GM19468 (cell line): ENCODE data around the gene ACSL3.

ENCODE experiments used
- ATAC-seq: cut with Tn5 transposase; IDR thresholded peaks from one replicate; pipeline ENCODE4 v1.9.1; 2021; ENCODE audit warnings: mild to moderate bottlenecking, moderate library complexity, moderate number of reproducible peaks; ENCODE audit not compliant: unreplicated experiment; ENCODE audit errors: extremely low read depth

ACSL3 gene

DNA sequence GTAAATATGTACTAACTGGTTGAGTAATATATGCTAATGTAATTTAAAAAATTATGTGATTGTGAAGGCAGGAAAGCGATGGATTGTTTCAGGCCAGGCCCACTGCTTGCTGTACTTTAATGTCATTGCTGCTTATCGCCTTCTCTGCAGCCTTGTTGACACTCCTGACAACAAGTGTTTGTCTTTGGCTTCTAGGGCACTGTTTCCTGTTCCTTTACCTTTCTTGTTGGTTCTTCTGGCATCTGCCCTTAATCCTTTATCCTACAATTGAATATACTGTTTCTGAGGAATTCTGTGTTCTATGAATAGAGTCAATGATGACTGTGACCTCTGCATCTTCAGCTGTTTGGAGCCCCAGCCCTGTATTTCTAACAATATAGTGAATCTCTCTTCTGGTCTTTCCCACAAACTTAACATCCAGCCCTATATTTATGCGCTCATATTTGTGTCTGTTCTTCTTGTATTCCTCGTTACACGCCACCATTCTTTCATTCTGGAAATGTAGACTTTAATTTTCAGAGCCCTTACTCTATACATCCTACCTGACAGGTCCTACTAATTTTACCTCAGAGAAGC, 17.6 kb downstream of the ACSL3 start:
- no peak for ATAC-seq

DNA sequence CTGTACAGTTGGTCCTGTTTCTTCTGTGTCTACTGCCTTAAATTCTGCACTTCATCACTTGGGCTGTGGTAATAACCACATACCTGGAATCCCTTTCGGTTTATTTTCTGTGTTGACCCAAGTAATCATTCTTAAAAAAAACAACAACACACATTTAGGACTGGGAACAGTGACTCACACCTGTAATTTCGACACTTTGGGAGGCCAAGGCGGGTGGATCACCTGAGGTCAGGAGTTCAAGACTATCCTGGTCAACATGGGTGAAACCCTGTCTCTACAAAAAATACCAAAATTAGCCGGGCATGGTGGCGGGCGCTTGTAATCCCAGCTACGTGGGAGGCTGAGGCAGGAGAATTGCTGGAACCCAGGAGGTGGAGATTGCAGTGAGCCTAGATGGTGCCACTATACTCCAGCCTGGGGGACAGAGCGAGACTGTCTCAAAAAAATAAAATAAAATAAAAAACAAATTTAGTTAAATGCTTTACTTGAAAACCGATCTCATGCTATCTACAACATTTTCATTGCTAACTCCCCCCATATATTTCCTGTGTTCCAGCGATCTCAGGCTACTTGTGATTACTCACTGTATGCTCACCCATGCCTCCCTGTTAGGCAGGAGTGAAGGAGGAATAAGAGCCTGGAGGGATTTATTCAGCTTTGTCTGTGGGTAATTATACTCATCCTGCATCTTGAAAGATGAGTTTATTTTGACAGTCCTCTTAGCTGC, 18.2 kb downstream of the ACSL3 start:
- no peak for ATAC-seq

DNA sequence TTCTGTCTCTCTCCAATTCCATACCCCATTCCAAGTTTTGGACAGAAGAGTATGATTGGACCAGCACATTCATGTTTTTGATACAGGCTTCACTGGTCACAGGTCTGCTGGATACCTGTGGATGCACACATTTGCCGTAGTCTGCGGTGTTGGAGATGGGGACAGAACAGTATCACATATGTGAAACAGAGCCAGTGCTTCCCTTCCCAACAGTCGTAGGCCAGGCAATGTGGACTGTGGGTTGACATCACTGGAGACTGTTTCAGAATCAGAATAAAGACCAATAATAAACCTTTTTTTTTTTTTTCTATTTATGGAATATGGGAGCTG, 18.7 kb downstream of the ACSL3 start:
- no peak for ATAC-seq

DNA sequence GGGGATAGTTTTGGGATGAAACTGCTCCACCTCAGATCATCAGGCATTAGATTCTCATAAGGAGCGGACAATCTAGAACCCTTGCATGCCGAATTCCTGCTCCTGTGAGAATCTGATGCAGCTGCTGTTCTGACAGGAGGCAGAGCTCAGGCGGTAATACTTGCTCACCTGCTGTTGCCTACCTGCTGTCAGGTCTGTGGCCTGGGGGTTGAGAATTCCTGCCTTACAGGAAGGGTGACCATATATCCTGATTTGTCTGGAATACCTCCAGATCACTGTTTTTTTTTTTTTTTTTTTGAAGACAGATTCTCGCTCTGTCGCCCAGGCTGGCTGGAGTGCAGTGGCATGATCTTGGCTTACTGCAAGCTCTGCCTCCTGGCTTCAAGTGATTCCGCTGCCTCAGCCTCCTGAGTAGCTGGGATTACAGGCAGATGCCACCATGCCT, 21.7 kb downstream of the ACSL3 start:
- ATAC-seq: no peak

DNA sequence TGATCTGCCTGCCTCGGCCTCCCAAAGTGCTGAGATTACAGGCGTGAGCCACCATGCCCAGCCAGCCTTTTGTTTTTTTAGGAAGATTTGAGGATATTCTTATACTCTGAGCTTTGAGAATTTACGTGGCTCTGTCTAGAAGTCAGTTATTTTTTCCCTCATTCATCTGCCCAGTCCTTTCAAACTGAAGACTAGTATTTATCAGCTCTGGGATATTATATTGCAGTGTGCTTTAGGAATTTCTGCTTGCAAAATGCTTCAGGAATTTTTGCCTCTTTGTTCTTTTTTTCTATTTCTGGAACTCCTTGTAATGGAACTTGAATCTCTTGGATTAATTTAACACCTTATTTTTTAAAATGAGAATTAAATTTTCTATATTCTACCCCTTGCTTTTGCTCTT, 22.6 kb downstream of the ACSL3 start:
- no peak for ATAC-seq

DNA sequence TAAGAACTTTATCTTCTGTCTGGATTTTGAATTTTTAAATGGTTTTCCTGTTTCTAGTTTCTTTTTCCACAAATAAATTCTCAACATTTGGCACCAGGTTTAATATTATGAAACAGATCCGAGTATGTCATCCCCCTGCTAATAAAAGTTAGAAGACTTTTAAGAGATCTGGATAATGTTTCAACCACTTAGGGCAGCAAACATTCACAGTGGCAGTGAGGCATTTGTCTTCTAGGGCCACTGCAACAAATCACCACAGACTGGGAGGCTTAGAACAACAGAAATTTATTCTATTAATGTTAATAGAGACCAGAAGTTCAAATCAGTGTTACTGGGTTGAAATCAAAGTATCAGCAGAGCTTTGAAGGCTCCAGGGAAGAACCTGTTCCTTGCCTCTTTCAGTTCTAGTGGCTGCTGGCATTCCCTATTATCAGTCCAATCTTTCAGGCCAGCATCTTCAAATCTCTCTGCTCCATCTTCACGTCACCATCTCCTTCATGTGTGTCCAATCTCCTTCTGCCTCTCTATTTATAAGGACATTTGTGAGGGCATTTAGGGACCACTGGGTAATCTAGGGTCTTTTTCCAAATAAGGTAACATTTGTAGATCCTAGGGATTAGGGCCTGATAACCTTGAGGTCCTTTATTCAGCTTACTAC, 23.4 kb downstream of the ACSL3 start:
- no peak for ATAC-seq

DNA sequence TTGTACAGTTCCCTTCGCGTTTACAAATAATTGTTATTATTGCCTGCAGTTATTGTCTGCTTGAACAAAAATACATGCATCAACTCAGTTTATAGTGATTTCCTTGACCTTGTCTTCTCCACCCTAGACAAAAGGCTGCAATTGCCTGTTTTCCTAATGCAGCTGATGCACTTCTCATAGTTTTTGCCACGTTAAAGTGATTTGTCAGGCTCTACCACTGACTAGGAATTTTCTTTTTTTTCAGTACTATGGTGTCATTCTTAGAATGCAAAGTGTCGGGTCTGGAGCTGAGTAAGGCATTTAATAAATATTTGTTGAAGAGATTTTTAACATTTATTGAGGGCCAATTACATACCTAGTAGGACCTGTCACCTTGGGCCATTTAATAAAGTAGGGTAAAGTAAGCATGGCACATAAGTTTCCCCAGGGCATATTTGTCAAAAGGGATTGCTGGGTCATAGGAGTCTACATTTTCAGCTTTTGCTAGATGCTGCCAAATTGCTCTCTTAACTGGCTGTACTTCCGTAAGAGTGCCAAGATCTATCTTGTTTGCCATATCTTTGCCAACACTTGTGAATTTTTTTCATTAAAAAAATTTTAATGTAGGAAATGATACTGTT, 24.1 kb downstream of the ACSL3 start:
- no peak for ATAC-seq

DNA sequence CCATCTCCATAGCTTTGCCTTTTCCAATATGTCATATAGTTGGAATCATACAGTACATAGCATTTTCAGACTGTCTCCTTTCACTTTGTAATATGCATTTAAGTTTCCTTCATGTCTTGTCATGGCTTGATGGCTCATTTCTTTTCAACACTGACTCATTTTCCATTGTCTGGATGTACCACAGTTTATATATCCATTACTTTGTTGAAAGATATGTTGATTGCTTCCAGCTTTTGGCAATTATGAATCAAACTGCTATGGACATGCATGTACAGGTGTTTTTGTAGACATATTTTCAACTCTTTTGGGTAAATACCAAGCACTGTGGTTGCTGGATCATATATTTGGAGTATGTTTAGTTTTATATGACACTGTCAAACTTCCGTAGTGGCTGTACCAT, 26.3 kb downstream of the ACSL3 start:
- ATAC-seq: no peak

DNA sequence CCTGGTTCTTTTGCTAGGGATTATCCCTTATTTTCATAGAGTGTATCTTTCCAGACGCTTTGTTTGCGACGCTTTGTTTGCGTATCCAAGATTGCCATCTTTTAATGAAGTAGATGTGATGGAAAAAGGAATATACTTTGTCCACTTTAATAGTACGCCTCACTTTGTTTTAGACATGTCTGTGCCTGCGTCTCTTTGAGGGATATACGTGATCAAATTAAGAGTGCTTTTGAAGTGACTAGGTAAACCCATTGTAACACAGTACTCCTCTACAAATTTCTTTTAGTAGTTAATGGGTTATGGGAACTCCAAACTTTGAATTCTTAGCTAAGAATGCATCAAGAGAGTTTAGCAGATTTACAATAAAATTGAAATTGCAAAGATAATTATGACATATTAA, 27.9 kb downstream of the ACSL3 start:
- ATAC-seq: no peak

DNA sequence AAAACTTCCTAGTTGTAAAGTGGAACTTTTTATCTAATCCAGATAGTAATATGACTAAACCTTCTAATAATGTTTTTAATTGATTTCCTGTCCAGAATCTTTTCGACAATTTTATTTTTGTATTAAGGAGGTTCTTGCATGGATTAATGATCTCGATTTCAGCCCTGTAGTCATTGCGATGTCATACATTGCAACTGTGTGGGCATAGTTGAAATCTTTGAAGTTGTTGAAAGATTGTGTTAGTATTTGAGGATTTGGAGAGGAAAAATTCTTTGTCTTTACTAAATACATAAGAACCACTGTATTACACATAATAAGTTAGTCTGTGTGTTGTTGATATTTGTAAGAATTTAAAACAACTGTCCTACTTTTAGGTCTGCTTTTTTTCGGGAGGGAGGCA, 31.1 kb downstream of the ACSL3 start:
- ATAC-seq: no peak

DNA sequence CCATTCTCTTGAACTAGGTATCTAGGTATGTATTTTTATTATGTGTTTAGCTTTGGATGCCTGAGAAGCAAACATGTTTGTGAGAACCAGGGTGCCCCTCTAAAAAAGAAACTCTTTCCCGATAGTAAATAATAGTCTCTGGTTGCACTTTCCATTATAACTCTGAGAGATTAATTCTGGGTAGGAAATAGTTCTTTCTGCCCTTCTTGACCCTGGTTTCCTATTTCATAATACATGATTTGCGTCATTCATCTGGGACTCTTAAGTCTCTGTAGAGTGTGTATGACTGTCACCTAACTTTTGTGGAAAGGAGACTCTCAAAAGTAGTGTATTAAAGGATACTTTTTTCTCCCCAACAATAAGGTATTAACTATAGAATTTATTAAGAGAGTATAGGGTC, 31.5 kb downstream of the ACSL3 start:
- ATAC-seq: no peak

DNA sequence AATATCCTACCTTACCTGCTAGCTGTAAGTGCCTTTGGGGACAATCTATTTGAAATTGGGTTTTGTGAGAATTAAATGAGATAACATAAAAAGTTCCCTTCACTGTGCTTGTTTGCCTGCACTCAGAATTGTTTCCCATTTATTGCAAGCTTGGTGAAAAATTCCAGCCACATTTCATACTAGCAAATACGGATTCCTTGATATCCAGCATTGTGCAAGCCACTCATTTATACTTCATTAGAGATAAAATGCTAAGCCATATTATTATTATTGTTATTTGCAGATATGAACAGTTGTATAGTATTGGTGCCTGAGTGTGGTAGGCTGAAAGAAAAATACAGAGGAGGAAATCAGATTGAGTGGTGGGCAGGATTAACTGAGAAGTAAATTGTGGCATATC, 31.9 kb downstream of the ACSL3 start:
- no peak for ATAC-seq

DNA sequence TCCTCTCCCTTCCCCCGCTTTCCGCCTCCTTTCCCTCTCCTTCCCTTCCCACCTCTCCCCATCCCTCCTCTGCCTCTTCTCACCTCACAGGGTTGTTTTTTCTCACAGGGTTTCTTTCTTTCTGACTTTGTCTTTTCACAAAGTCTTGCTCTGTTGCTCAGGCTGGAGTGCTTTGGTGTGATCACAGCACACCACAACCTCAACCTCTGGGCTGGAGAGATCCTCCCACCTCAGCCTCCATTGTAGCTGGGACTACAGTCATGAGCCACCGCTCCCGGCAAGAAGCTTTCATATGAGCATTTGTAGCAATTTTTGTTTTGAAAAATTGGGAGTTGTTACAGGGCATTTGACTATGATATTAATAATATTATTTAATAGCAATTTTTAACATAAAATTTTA, 32.9 kb downstream of the ACSL3 start:
- no peak for ATAC-seq

DNA sequence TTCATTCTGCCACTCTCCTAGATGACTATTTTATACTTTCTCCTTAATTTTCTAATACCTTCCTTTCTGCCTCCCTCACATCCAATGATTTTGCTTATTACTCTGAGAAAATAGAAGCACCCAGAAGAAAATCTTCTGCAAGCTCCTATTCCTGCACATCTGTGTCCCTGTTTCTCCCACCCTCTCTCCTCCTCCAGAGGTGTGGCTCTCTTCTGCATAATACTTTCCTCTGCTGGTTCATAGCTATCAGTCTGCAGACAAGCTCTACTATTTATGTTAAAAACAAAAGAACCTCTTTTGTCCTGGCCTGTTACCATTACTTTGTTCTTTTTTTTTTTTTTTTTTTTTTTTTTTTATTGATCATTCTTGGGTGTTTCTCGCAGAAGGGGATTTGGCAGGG, 34.3 kb downstream of the ACSL3 start:
- ATAC-seq: no peak

DNA sequence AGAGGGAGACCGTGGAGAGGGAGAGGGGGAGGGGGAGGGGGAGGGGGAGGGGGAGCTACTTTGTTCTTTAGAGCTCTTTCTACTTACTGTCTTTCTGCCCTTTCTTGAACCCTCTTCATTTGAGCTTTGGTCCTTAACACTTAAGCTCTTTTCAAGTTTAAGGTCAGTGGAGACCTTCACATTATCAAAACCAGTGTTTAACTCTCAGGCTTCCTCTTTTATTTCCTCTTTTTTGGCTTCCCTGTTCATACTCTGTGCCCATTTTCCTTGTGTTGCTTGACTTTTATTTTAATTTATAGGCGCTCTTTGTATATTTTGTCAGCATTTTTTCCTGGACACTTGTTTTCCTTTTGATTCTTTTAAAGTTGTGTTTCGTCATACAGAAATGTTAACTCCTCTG, 37.1 kb downstream of the ACSL3 start:
- no peak for ATAC-seq

DNA sequence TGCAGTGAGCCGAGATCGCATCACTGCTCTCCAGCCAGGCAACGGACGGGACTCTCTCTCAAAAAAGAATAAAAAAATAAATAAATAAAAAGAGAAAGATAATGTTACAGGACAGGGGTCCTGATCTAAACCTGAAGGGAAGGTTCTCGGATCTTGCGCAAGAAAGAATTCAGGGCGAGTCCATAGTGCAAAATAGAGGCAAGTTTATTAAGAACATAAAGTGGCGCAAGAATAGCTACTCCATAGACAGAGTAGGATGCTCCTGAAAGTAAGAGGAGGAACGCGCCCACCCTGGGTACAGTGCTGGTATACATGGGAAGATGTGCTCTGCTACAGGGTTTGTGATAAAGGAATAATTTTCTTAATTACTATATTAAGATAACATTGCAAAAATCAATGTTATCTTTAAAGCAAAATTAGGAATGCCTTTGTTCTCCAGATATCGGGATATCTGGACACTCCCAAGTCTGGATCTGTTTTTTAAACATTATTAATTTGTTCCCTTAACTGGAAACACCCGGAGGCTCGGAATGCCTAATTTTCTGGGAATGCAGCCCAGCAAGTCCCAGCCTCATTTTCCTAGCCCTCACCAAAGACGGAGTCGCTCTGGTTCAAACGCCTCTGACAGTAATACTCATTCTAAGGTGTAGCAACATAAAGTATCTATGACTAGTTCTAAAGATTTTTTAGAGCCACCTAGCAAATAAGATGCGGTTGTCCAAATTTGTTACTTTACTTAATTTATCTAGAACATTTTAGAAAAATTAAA, 38.8 kb downstream of the ACSL3 start:
- no peak for ATAC-seq

DNA sequence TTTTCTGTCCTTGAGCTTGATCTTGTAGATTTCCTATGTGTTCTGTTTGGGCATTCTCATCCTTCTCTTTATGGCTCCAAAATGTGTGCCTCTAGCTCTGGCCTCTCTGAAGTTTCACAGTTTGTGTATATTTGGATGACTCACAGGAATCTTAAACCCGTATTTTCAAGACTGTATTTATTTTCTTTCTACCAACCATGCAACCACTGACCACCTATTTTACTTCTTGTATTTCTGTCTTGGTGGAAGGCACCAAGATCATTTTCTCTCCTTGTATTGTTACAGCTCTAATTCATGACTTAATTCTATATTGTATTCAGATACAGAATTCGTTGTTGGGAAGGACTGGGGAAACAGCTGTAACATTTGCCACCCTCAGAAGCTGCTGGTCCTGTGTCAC, 39.5 kb downstream of the ACSL3 start:
- no peak for ATAC-seq

DNA sequence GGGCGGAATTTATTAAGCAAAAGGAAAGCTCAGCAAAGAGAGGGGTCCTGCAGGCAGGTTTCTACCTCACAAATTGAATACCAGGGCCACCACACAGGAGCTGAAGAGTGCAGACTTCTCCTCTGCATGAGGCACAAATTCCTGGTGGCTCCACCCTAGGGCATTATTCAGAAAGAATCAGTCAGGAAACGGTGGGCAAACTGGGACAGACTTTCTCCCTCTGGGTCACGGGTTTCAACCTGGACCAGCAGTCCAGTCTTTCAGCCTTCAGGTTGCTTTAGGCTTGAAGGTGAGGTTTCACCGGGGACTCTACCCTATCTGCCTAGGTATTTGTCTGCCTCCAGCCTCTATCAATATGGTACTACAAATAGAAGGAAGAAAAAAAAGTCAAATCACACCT, 41.8 kb downstream of the ACSL3 start:
- no peak for ATAC-seq

DNA sequence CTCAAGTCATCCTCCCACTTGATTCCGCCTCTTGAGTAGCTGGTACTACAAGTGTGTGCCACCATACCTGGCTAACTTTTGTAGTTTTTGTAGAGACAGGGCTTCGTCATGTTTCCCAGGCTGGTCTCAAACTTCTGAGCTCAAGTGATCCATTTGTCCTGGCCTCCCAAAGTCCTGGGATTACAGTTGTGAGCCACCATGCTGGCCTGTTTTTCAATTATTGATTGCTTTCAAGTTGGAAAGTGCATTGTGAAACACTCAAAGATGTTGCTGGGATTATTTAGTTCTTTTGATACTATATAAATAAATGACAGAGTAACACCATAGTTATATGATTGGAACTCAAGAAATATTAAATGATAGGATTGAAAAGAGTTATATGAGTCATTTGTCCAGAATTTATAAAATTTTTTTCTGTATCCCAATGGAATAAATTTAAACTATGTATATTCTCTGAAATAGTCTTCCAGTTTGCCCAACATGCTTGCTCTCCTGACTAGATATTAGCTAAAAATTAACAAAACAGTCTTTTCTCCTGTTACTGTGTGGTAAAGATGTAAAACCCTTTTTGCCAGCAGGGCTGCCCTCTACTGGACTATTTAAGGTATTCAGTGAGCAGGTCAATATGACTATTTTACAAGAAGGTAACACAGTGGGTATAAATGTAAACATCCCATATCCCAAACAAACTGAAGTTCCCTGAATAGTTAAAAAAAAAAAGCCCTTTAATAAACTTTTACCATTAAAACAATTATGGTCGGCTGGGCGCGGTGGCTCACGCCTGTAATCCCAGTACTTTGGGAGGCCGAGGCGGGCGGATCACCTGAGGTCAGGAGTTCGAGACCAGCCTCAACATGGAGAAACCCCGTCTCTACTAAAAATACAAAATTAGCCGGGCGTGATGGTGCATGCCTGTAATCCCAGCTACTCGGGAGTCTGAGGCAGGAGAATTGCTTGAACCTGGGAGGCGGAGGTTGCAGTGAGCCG, 42.7 kb downstream of the ACSL3 start:
- no peak for ATAC-seq
